CD14-positive monocyte (primary cell): ENCODE results near the gene JMY. TPM values are rescaled to one million over a fixed set of nuclear protein-coding genes. Genes with fewer than 3 reads are reported as not detected.

ENCODE experiments used
- DNase-seq, 3 donors: peaks; one replicate each; pipeline ENCODE4 v3.0.0-alpha.2; 2011 to 2022
- H2AFZ ChIP-seq: 2 replicates; pipeline ENCODE4 v1.6.0; 2012; ENCODE audit warnings: mild to moderate bottlenecking, low read depth, low read length, inconsistent platforms; ENCODE audit not compliant: insufficient read depth, poor library complexity, severe bottlenecking
- H3K27ac ChIP-seq, 2 donors: 1 replicate in 1 of 2; 2 replicates in 1 of 2; pipeline ENCODE4 v1.5.1; 2012 to 2013; ENCODE audit warnings: low read length in 2 of 2, control low read depth in 1 of 2, inconsistent platforms in 1 of 2, low read depth in 1 of 2, mild to moderate bottlenecking in 1 of 2
- H3K27me3 ChIP-seq, 2 donors: one replicate each; pipeline versions ENCODE4 v1.6.0 to v1.6.1; 2011 to 2013; ENCODE audit warnings: low read length in 2 of 2; ENCODE audit not compliant: control insufficient read depth in 2 of 2, insufficient read depth in 2 of 2
- H3K36me3 ChIP-seq, 2 donors: replicated peaks in 1 of 2; 1 replicate in 1 of 2; 2 replicates in 1 of 2; pipeline versions ENCODE4 v1.5.1 to v1.6.1; 2012 to 2013; ENCODE audit warnings: low read length in 2 of 2, control low read depth in 1 of 2, inconsistent platforms in 1 of 2, mild to moderate bottlenecking in 1 of 2; ENCODE audit not compliant: insufficient read depth in 2 of 2, control insufficient read depth in 1 of 2
- H3K4me1 ChIP-seq, 2 donors: 1 replicate in 1 of 2; 2 replicates in 1 of 2; pipeline versions ENCODE4 v1.5.1 to v1.6.1; 2012 to 2013; ENCODE audit warnings: low read length in 2 of 2, control low read depth in 1 of 2, inconsistent platforms in 1 of 2, mild to moderate bottlenecking in 1 of 2, moderate library complexity in 1 of 2; ENCODE audit not compliant: insufficient read depth in 2 of 2, control insufficient read depth in 1 of 2
- H3K4me2 ChIP-seq: replicated peaks from 2 replicates; pipeline ENCODE3; 2012; ENCODE audit warnings: low read length, moderate library complexity, mild to moderate bottlenecking; ENCODE audit not compliant: poor library complexity, severe bottlenecking; ENCODE audit errors: extremely low read depth
- H3K4me3 ChIP-seq, 3 experiments: fragments of 200-600 bp in 1 of 3; sonication (generic) in 1 of 3; replicated peaks in 1 of 3; 1 replicate in 2 of 3; 2 replicates in 1 of 3; pipeline ENCODE4 v1.5.1; 2011 to 2013; ENCODE audit warnings: low read length in 3 of 3, mild to moderate bottlenecking in 3 of 3, control low read depth in 2 of 3, low read depth in 2 of 3, inconsistent platforms in 1 of 3, moderate library complexity in 1 of 3
- H3K79me2 ChIP-seq: 2 replicates; pipeline ENCODE4 v1.6.0; 2012; ENCODE audit warnings: mild to moderate bottlenecking, control low read depth, inconsistent platforms, low read length, moderate library complexity; ENCODE audit not compliant: insufficient read depth
- H3K9ac ChIP-seq: 2 replicates; pipeline ENCODE4 v1.6.0; 2017; ENCODE audit warnings: low read length, mild to moderate bottlenecking; ENCODE audit not compliant: insufficient read depth, poor library complexity, severe bottlenecking
- H3K9me3 ChIP-seq, 2 donors: replicated peaks in 1 of 2; 1 replicate in 1 of 2; 2 replicates in 1 of 2; pipeline versions ENCODE4 v1.5.1 to v1.6.1; 2012 to 2013; ENCODE audit warnings: low read length in 2 of 2, control low read depth in 1 of 2; ENCODE audit not compliant: control insufficient read depth in 1 of 2, insufficient read depth in 1 of 2
- H4K20me1 ChIP-seq: 2 replicates; pipeline ENCODE4 v1.6.0; 2012; ENCODE audit warnings: mild to moderate bottlenecking, low read length, control low read depth, moderate library complexity; ENCODE audit not compliant: insufficient read depth
- H3K27ac Mint-ChIP-seq, 7 donors: one replicate each; pipeline ENCODE4 v1.8.0; 2020; ENCODE audit warnings: mild to moderate bottlenecking in 7 of 7, mixed read lengths in 7 of 7, moderate library complexity in 6 of 7, inconsistent platforms in 2 of 7
- H3K27me3 Mint-ChIP-seq, 3 donors: one replicate each; pipeline ENCODE4 v1.8.0; 2021 to 2022; ENCODE audit warnings: low read depth in 3 of 3, mild to moderate bottlenecking in 3 of 3, mixed read lengths in 3 of 3, moderate library complexity in 3 of 3, inconsistent platforms in 1 of 3
- H3K36me3 Mint-ChIP-seq, 2 donors: one replicate each; pipeline ENCODE4 v1.8.0; 2020; ENCODE audit warnings: mixed read lengths in 2 of 2, inconsistent platforms in 1 of 2, mild to moderate bottlenecking in 1 of 2
- H3K4me1 Mint-ChIP-seq: one replicate; pipeline ENCODE4 v1.8.0; 2020; ENCODE audit warnings: mild to moderate bottlenecking, mixed read lengths
- H3K4me3 Mint-ChIP-seq, 2 donors: one replicate each; pipeline ENCODE4 v1.8.0; 2020; ENCODE audit warnings: mild to moderate bottlenecking in 2 of 2, mixed read lengths in 2 of 2, moderate library complexity in 1 of 2
- H3K9me3 Mint-ChIP-seq, 7 donors: one replicate each; pipeline ENCODE4 v1.8.0; 2020 to 2022; ENCODE audit warnings: mixed read lengths in 7 of 7, mild to moderate bottlenecking in 6 of 7, moderate library complexity in 6 of 7, inconsistent platforms in 2 of 7
- WGBS: methylation state at CpG from one replicate; pipeline ENCODE4 v1.1.5; 2013; ENCODE audit warnings: missing lambda C conversion rate; ENCODE audit not compliant: insufficient coverage; 5-methylcytosine and 5-hydroxymethylcytosine counted together
- intact Hi-C, 2 donors: fragments of 100-400 bp; cut with micrococcal nuclease; formaldehyde crosslinking; loops; one replicate each; pipeline versions ENCODE4 v1.15.0 to v1.15.1; 2023
- polyA plus RNA-seq, 3 donors: library from polyadenylated mRNA; depleted of rRNA in 1 of 3; unstranded in 2 of 3; stranded (reverse) in 1 of 3; fragments of 300-500 nt in 2 of 3; fragments of >200 nt in 1 of 3; fragmentation: Illumina TruSeq in 2 of 3; gene quantifications; 1 replicate in 2 of 3; 2 replicates in 1 of 3; pipeline ENCODE4 v1.2.3, GENCODE V29; 2012 to 2021
- TF ChIP-seq, protein P1 (sequence below): fragments of 200-600 bp; IDR thresholded peaks from one replicate; pipeline ENCODE4 v1.8.0; 2022; ENCODE audit warnings: antibody characterized with exemption, mild to moderate bottlenecking

JMY gene
- polyA plus RNA-seq, 3 donors: 0.60 to 1.6 (median 1.1) TPM

DNA sequence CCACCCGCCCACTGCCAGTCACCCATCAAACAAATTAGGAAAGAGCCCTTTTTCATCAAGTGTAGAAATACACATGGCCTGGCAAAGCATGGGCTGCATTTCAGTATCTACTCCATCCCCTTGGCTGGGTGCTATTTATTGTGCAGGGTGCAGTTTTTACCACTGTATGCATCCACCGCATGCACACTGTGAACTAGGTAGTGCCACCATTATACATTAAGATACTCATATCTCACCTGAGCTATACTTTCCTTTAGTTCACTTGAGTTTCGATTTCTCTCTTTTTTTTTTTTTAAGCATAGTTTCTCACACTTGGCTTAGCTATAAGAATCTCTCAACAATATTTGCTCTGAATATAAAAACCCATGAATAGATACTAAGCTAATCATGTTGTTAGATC, 49.4 kb downstream of the JMY start:
- no peak overlapping the region for H3K27ac ChIP-seq
- no CpG with 5 or more reads among the region's 3 CpGs for WGBS
- no peak overlapping the region for H3K4me2 ChIP-seq
- H3K27me3 Mint-ChIP-seq: no peaks in the 10 kb centered on the region
- H3K9me3 ChIP-seq: no peaks in the 10 kb centered on the region
- peaks cover 6% of the 10 kb centered on the region for H3K4me1 Mint-ChIP-seq
- H3K4me1 ChIP-seq: no peaks in the 10 kb centered on the region
- H3K4me3 ChIP-seq: no peak overlapping the region
- no peaks in the 10 kb centered on the region for H3K79me2 ChIP-seq
- intact Hi-C loops: no loop called here
- TF ChIP-seq, protein P1, sequence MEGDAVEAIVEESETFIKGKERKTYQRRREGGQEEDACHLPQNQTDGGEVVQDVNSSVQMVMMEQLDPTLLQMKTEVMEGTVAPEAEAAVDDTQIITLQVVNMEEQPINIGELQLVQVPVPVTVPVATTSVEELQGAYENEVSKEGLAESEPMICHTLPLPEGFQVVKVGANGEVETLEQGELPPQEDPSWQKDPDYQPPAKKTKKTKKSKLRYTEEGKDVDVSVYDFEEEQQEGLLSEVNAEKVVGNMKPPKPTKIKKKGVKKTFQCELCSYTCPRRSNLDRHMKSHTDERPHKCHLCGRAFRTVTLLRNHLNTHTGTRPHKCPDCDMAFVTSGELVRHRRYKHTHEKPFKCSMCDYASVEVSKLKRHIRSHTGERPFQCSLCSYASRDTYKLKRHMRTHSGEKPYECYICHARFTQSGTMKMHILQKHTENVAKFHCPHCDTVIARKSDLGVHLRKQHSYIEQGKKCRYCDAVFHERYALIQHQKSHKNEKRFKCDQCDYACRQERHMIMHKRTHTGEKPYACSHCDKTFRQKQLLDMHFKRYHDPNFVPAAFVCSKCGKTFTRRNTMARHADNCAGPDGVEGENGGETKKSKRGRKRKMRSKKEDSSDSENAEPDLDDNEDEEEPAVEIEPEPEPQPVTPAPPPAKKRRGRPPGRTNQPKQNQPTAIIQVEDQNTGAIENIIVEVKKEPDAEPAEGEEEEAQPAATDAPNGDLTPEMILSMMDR: no peak
- DNase-seq: no peak
- peaks cover 12 to 16% of the 10 kb centered on the region in 2 donors for H3K36me3 Mint-ChIP-seq
- H3K9me3 Mint-ChIP-seq: no peaks in the 10 kb centered on the region
- H3K27ac Mint-ChIP-seq: no peak overlapping the region
- H3K4me3 Mint-ChIP-seq: no peak overlapping the region
- H4K20me1 ChIP-seq: no peaks in the 10 kb centered on the region
- H3K9ac ChIP-seq: no peak overlapping the region
- H2AFZ ChIP-seq: no peak overlapping the region
- no peaks in the 10 kb centered on the region for H3K36me3 ChIP-seq
- no peaks in the 10 kb centered on the region for H3K27me3 ChIP-seq

DNA sequence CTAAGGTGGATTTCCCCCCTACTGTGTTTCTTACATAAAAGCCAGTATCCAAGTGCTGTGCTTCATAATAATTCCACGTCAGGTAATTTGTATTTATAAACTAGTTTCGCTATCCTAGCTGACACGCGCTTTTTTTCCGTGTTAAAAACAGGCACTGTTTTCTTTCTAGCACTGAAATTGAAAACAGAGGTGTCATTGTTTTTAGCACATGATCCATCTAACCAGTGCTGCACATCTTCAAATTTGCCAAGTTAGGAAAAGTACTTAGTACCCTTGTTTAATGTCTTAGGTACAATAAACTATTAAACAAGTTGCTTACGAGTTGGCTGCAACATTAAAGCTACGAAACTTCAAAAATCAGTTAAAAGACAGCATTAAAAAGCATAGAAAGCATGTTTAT, 49.9 kb downstream of the JMY start:
- intact Hi-C loops: no loop called here
- 100% methylated on average over 4 of the region's 7 CpGs for WGBS
- peaks cover 0 to under 1% of the 10 kb centered on the region in 2 donors for H3K36me3 ChIP-seq
- no peak overlapping the region for H3K9ac ChIP-seq
- DNase-seq: no peak
- no peak overlapping the region for H3K27ac ChIP-seq
- H3K4me2 ChIP-seq: no peak overlapping the region
- no peaks in the 10 kb centered on the region for H3K4me1 ChIP-seq
- H2AFZ ChIP-seq: no peak overlapping the region
- Mint-ChIP-seq H3K4me3 (no peak overlapping the region), H3K9me3 (no peaks in the 10 kb centered on the region), H3K36me3 (peaks cover 12 to 18% of the 10 kb centered on the region in 2 donors), H3K27ac (no peak overlapping the region), H3K4me1 (peaks cover 6% of the 10 kb centered on the region), H3K27me3 (no peaks in the 10 kb centered on the region)
- TF ChIP-seq, protein P1: no peak
- H3K79me2 ChIP-seq: no peaks in the 10 kb centered on the region
- no peaks in the 10 kb centered on the region for H3K27me3 ChIP-seq
- H4K20me1 ChIP-seq: no peaks in the 10 kb centered on the region
- H3K9me3 ChIP-seq: no peaks in the 10 kb centered on the region
- H3K4me3 ChIP-seq: no peak overlapping the region
